SKM-1 (cell line): Measurements from ENCODE around the gene DMPK.
"Not testable (repeated sequence)": the region's sequence is repeated elsewhere in the genome, so short reads cannot be mapped to it uniquely, and the experiment has no call there.

Experiments
- DNase-seq: peaks from one replicate; lab custom pipeline; 2025; ENCODE audit not compliant: unreplicated experiment; lab: John Stamatoyannopoulos, UW

Gene DMPK

GRCh38 chr19:45746866-45747265 lies 35.4 kb downstream of the DMPK start:
- no peak for DNase-seq

- DNase-seq: no peak
Observed at GRCh38 chr19:45745606-45746005, 36.7 kb downstream of the DMPK start.

GRCh38 chr19:45742969-45743368 lies 39.3 kb downstream of the DMPK start:
- no peak for DNase-seq

- DNase-seq: no peak
Observed at GRCh38 chr19:45739498-45740439, 42.5 kb downstream of the DMPK start.

GRCh38 chr19:45733160-45733810 lies 49.0 kb downstream of the DMPK start, which contains the start of gene MEIOSIN:
Gene MEIOSIN, plus strand, starts transcription at chr19:45733439. Its CDS starts 1,938 bp downstream, at chr19:45735377.
- DNase-seq: no peak

- DNase-seq: peak; percentile 69
Observed at GRCh38 chr19:45730368-45731288, 51.7 kb downstream of the DMPK start, which contains the start of gene FBXO46. Gene FBXO46, minus strand, starts transcription at chr19:45730896. Its CDS starts 17,401 bp downstream, at chr19:45713495.

GRCh38 chr19:45729800-45730290 lies 52.4 kb downstream of the DMPK start:
- no peak for DNase-seq

- DNase-seq: not testable (repeated sequence)
Observed at GRCh38 chr19:45728683-45729082, 53.6 kb downstream of the DMPK start.

- not testable (repeated sequence) for DNase-seq
Observed at GRCh38 chr19:45720065-45720464, 62.2 kb downstream of the DMPK start.
